Activated effector memory CD4-positive, alpha-beta T cell treated with anti-CD3 and anti-CD28 coated beads, Interleukin-2, amount 50 U/mL, for 16 hours (primary cell): Measurements from ENCODE around the gene BTBD19.
"Not testable (repeated sequence)": the region's sequence is repeated elsewhere in the genome, so short reads cannot be mapped to it uniquely, and the experiment has no call there.

ENCODE experiments used
- DNase-seq: peaks from one replicate; pipeline ENCODE4 v3.0.0-alpha.2; 2020

The BTBD19 gene

GRCh38 chr1:44808063-44808937 is at the start of gene BTBD19:
BTBD19 (plus strand) TSS chr1:44808523; CDS start chr1:44808821, 298 bp downstream.
- peak; percentile 92 for DNase-seq

- DNase-seq: no peak
Observed at GRCh38 chr1:44759077-44759476, 49.2 kb upstream of the BTBD19 start.

GRCh38 chr1:44760876-44761275 is 47.4 kb upstream of the BTBD19 start:
- DNase-seq: no peak

- DNase-seq: not testable (repeated sequence)
Observed at GRCh38 chr1:44766421-44766820, 41.9 kb upstream of the BTBD19 start.

- peak; percentile 96 for DNase-seq
Observed at GRCh38 chr1:44775078-44775929, 33.0 kb upstream of the BTBD19 start, which contains the start of gene RPS8. RPS8 (plus strand) TSS chr1:44775540; CDS start chr1:44775597, 57 bp downstream.

- DNase-seq: peak; percentile 74
Observed at GRCh38 chr1:44775930-44776729, 32.2 kb upstream of the BTBD19 start.

- DNase-seq: no peak
Observed at GRCh38 chr1:44776730-44777068, 31.6 kb upstream of the BTBD19 start.

GRCh38 chr1:44777547-44777946 is 30.8 kb upstream of the BTBD19 start:
- no peak for DNase-seq

- no peak for DNase-seq
Observed at GRCh38 chr1:44777969-44778635, 30.2 kb upstream of the BTBD19 start.

GRCh38 chr1:44778705-44779576 is 29.4 kb upstream of the BTBD19 start:
- DNase-seq: no peak

GRCh38 chr1:44780583-44781121 is 27.7 kb upstream of the BTBD19 start:
- no peak for DNase-seq

- no peak for DNase-seq
Observed at GRCh38 chr1:44783697-44784093, 24.6 kb upstream of the BTBD19 start.

GRCh38 chr1:44784094-44785028 is 24.0 kb upstream of the BTBD19 start:
- DNase-seq: peak; percentile 75

- DNase-seq: no peak
Observed at GRCh38 chr1:44785029-44785380, 23.3 kb upstream of the BTBD19 start.

GRCh38 chr1:44785501-44786137 is 22.7 kb upstream of the BTBD19 start:
- DNase-seq: no peak

GRCh38 chr1:44786138-44786840 is 22.0 kb upstream of the BTBD19 start:
- DNase-seq: peak; percentile 90

GRCh38 chr1:44786841-44787426 is 21.4 kb upstream of the BTBD19 start:
- DNase-seq: no peak

- DNase-seq: no peak
Observed at GRCh38 chr1:44787506-44787905, 20.8 kb upstream of the BTBD19 start.
